Measurements from ENCODE around the gene CHRNA1.

GRCh38 chr2:174716785-174717184, 47.5 kb downstream of the CHRNA1 start:
- no peak for TF ChIP-seq CTCF (IDR thresholded peaks at IDR 0.05)
- TF ChIP-seq POLR2A (IDR thresholded peaks at IDR 0.05), result no peak

Data from esophagus squamous epithelium (tissue), 4 donors.